Epidermal melanocyte (primary cell): ENCODE results near the gene HOGA1.

ENCODE experiments used
- DNase-seq: peaks from one replicate; pipeline ENCODE4 v3.0.0; 2011; ENCODE audit warnings: low spot score; ENCODE audit not compliant: insufficient read length

Gene HOGA1

DNA sequence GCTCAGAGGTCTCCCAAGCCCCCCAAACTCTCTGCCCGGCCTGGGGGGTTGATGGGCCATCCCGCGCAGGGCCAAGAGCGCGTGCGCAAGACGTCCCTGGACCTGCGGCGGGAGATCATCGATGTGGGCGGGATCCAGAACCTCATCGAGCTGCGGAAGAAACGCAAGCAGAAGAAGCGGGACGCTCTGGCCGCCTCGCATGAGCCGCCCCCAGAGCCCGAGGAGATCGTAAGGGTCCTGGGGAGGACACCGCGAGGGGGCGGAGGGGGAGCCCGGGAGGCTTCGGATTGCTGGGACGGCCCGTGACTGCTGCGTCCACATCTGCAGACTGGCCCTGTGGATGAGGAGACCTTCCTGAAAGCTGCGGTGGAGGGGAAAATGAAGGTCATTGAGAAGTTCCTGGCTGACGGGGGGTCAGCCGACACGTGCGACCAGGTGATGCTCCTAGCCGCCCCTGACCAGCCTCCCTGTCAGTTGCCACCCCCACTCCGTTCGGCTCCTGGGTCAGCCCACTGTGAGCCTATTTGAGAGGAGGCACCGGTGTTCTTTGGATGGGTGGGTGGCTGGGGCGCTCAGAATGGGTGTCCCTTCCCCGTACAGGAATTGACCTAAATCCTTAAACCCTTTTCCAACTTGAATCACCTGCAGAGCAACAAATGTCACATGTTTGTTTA is 5.9 kb upstream of the HOGA1 start:
- DNase-seq, result no peak

DNA sequence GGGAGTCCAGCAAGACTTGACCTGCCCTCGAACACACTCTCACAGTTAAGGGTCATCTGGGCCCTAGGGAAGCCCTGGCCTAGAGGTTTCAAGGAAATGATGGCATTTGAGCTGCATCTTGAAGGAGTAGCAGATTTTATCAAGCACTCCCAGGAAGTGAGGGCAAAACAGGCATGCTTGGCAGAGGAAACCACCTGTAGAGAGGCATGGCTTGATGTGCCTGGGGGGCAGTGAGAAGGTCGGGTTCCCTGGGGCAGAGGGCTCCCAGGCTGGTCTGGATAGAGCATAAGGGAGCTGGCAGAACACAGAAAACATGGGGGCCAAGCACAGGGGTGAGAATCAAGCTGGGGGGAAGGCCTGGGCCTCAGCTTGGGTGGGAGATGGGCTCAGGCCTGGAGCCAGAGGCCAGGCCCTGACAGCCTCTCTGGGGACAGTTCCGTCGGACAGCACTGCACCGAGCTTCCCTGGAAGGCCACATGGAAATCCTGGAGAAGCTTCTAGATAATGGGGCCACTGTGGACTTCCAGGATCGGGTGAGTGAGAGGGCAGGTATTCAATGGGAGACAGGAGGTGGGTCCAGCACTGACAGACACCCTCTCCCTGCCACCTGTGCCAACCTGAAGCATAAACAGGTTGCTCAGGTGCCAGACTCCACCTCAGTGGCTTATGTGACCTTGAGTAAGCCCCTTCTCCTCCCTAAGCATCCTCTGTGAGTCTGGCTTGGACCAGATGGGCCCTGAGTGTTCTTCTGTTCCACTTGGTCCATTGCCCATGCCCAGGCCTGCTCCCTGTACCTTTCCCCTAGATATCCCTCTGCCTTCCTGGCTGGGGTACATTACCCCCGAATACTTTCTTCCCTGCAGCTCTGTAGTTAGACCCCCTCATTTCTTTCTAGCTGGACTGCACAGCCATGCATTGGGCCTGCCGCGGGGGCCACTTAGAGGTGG is 3.5 kb upstream of the HOGA1 start:
- no peak for DNase-seq

DNA sequence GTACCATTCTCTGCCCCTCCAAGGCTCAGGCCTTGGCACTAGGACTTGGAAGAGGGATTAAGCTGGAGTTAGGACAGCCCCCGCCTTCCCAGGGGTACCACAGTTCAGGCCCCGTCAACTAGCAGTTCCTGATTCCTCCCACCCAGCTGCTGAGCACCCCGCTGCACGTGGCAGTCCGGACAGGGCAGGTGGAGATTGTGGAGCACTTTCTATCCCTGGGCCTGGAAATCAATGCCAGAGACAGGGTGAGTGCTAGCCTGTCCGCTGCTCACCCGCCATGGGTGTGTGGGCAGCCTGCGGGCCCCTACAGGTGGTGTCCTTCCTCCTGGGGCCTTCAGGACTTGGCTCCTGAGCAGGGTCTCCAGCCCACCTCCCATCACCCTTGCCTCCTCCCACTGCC is 2.0 kb upstream of the HOGA1 start:
- DNase-seq, result no peak

DNA sequence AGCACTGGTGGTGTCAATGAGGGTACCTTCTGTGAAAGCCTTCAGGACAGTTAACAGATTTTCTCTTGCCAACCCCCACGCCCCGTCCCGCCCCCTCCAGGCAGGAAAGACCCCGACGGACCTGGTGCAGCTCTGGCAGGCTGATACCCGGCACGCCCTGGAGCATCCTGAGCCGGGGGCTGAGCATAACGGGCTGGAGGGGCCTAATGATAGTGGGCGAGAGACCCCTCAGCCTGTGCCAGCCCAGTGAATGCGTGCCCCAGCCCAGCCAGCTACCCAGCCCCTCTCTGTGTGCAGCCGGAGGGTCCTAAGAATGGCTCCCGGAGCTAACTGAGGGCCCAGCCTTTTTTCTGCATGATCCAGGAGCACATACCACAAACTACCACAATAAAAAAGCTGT is 713 bp upstream of the HOGA1 start:
- no peak for DNase-seq

DNA sequence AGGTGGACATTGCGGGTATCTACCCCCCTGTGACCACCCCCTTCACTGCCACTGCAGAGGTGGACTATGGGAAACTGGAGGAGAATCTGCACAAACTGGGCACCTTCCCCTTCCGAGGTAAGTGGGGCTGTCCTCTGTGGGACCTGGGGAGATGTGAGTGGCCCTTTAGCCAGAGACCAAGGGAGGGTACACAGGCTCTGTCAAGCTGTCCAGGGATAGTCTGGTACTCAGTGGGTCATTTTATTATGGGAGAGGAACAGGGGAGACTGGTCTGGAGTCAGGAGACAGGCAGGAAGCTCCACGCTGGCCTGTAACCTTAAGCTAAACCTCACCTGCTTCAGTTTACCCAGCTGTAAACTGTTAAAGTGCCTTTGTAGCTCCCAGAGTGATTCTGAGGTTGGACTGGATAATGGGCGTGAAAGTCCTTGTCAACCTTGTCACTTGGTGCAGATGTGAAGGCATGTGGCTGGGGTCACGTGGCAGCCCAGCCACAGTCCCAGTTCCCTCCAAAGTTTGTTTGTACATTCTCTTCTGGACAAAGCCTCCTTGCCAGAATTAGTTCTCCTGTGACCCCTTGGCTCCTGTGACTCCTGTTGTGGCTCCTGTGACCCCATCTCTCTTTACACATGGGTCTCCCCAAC is 729 bp downstream of the HOGA1 start:
- no peak for DNase-seq

DNA sequence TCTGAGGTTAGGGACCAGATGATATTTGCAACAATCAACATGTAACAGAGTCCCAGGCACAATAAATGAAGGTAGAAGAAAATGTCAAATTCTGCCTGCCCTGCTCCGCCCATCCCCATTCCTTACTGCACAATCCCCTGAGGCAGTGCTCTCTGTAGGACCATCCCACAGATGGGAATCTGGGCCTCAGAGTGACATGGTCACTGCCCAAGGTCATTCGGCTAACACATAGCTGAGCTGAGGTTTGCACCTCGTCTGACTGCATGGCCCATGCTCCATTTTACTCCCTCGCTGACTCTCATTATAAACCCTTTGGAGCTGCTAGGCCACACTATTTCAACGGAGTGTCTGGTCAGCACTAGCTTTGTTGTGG is 1.2 kb downstream of the HOGA1 start:
- DNase-seq, result no peak

DNA sequence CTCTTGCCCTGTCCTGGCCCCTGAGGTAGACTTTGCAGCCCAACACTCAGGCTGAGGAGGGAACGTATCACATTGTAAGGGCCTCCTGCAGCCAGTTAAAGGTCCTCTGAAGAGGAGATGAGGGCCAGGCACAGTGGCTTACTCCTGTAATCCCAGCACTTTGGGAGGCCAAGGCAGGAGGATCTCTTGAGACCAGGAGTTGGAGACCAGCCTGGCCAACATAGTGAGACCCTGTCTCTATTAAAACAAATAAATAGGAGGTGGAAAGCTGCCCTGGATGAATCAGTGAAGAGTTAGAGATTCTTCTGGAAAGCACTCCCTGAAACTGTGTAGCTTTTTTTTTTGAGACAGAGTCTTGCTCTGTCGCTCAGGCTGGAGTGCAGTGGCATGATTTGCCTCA is 3.0 kb downstream of the HOGA1 start:
- DNase-seq, result no peak

DNA sequence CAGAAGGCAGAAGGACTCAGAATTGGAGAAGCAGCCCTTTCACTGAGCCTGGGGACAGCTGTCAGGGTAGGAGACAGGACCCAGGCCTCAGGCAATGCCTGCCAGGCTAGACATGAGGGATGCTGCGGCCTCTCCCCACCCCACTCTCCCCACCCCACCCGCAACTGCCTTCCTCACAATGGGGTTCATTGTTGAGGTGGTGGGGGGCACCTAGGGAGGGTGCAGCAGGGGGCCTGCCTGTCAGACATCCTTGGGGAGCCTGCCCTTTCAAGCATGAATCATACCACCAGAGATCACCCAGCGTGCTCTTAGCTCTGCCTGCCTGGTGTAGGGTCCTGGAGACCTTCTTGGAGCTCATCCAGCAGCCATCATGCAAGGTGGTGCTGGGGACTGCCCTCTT is 5.3 kb downstream of the HOGA1 start, which contains the start of gene C10orf62:
TSS of gene C10orf62 (plus strand) at position 243 of the 400 bp plus-strand sequence. CDS start 177 bp downstream, outside the sequence.
- DNase-seq, result no peak

DNA sequence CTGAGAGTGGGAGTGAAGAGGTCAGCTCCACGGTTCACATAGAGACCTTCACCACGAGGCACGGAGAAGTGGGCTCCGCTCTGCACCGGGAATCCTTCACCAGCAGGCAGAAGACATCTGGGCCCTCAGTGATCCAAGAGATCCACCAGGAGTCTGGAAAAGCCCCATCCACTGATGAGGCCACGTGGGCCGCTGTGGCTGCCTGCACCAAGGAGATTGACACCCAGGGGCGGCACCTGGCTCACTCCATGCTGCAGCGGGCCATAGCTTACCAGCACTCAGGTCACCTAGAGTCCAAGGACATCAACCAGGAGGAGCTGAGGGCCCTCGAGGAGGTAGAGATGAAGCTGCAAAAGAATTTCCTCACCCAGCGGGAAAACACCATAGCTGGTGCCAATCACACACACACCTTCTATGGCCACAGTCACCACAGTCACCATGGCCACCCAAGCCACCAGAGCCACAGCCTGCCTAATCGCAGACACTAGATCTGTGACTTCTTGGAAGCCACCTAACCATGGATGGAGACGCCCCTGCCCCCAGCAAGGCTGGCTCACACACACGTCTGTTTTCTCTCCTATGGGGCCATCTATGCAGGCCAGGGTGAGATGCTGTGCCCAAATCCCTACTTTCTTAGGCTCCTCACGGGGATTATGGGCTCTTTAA is 6.0 kb downstream of the HOGA1 start:
- DNase-seq, result no peak

DNA sequence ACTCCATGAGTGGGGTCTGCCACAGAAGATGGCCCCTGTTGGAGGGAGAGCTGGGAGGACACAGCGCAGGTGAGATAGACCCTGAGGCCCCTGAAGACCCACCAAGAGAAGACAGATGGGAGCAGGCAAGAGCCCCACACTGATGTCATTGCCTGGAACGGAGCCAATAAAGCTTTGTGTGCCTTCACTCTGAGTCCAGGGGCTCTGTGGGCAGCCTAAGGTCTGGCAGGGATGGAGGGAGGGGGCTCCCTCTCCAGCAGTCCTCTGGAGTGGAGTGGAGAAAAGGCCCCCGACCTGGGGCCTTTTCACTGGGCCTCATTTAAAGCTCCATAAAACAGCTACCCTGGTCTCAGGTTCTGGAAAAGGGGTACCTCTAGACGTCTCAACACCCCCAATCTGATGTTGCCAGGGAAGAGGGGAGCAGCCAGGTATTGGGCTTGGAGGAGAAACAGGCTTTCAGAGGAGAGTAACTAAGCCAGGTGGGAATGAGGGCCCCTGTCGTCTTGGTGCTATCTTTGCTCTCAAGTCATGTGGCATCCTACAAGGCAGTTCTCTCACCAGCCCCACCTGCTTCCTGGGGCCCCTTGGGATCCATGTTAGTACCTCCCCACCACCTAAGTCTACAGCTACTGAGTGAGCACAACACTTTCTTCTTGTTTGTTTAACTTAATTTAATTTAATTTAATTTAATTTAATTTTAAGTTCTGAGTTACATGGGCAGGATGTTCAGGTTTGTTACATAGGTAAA is 6.7 kb downstream of the HOGA1 start:
- no peak for DNase-seq

DNA sequence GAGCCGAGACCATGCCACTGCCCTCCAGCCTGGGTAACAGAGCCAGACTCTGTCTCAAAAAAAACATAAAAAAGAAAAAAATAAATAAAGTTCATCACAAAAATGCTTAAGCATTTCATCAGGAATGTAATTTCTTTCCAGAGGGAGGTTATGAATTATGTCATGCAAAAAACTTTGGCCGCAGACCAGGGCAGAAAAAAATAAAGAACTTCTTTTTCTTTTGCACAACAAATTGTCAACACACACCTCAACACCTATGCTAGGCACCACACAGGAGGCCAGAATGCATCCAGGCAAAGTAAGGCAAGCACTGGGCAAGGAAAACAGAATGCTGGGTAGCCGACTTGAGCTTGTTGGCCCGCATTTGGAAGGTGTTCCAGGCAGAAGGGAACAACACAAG is 9.2 kb downstream of the HOGA1 start:
- no peak for DNase-seq

DNA sequence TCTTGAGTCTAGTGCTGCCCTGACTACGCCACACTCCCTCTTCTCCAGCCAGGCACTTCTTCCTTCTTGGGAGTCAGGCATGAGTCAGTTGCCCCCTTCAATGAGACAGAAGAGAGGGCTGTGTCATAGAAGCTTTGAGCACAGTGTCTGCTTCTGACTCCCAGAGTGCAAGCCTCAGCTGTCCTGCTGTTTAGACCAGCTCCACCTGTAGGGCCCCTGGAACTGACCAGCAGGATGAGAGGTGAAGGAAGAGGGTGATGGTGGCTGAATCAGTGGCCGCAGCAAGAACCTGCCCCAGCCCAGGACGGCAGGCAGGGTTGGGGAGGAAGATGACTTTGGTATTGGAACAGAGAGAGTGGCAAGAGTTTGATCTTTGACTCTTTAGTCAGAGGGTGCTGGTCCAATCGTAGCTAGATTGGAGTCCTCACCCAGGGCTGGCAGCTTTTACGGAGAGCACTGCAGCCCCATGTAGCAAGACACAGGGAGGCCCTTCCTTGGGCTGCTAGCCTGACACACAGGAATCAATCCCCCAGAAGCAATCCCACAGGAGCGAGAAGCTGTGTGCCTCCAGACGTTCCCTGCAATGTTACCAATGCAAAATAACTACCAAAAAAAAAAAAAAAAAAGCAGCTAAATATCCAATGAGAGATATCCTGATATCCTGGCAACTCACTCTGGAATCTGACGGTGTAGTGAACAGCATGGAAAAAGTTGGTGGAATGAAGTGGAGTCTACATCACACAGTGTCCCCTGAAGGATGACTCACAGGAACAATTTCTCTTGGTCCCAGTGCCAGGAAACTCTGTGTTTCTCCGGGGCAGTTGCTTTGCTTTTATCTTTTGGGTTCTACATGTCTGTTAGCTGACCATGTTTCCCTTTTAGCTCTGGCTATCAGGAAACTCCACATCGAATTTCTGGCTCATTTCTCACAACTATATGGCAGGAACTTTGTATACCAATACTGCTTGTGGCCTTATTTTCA is 12.2 kb downstream of the HOGA1 start:
- DNase-seq, result no peak

DNA sequence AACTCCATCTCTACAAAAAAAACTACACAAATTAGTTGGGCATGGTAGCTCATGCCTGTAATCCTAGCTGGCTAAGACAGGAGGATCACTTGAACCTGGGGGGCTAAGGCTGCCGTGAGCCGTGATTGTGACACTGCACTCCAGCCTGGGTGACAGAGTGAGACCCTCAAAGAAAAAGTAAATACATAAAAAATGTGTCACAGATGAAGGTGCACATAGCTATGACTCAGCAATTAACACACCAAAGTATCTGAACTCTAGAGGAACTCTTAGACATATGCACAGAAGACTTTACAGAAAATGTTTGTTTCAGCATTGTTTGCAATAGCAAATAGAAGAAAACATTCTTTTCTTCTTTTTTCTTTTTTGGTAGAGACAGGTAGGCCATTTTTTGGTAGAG is 13.6 kb downstream of the HOGA1 start:
- DNase-seq, result no peak

DNA sequence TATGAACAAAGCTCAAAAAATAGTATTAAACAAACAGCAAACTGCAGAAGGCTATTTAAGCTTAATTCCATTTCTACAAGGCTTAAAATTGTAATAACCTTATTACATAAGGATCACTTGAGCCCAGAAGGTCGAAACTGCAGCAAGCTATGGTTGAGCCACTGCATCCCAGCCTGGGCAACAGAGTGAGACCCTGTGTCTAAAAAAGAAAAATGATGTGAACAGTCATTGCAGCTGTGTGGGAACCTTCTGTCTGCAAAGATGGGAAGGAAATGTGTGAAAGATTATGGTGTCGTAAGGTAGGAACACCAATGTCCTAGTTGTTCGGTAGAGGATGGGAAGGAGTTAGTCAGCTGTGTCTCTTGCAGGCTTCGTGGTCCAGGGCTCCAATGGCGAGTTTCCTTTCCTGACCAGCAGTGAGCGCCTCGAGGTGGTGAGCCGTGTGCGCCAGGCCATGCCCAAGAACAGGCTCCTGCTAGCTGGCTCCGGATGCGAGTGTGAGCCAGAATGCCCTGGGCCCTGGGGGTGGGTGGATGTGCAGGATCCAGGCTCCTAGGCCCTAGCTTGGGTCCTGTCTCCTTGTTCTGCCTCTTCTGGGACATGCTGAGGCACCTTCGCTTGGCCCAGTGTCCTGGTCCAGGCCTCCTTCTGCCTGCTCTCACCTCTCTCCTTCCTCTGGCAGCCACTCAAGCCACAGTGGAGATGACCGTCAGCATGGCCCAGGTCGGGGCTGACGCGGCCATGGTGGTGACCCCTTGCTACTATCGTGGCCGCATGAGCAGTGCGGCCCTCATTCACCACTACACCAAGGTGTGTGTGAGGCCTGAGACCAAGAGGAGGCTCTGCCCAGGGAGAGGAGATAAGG is 14.4 kb downstream of the HOGA1 start:
- DNase-seq, result no peak

DNA sequence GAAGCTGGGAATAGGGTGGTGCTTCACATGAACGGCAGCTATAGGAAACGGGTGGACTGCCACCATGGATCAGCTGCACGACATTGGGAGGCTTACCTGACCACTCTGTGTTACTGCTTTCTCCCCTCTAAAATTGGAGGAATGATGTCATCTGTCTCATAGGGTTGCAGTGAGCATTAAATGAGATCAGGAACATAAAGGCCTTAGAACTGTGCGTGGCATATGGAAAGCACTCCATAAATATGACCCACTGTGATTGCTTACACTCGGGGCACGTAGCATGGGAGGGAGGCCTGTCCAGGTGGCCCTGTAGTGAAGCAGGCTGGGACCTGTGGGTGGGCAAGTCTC is 15.1 kb downstream of the HOGA1 start:
- no peak for DNase-seq

DNA sequence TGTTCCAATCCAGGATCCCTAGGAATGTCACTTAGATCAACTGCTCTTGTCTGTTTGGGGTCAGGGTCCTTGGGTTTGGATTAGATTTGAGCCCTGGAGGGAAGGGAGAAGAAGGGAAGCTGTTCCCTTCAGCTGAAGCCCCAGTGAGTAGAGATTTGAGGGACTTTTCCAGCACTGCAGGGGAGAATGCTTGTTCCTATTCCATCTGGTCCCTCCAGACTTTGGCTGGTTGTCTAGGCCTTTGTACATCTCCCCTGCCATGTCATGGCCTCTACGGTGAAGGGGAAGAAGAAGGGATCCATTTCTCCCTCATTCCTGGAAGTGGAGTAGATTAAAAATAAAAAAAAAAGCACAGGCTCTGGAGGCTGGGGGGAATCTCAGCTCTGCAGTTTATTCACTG is 16.4 kb downstream of the HOGA1 start:
- DNase-seq, result no peak

DNA sequence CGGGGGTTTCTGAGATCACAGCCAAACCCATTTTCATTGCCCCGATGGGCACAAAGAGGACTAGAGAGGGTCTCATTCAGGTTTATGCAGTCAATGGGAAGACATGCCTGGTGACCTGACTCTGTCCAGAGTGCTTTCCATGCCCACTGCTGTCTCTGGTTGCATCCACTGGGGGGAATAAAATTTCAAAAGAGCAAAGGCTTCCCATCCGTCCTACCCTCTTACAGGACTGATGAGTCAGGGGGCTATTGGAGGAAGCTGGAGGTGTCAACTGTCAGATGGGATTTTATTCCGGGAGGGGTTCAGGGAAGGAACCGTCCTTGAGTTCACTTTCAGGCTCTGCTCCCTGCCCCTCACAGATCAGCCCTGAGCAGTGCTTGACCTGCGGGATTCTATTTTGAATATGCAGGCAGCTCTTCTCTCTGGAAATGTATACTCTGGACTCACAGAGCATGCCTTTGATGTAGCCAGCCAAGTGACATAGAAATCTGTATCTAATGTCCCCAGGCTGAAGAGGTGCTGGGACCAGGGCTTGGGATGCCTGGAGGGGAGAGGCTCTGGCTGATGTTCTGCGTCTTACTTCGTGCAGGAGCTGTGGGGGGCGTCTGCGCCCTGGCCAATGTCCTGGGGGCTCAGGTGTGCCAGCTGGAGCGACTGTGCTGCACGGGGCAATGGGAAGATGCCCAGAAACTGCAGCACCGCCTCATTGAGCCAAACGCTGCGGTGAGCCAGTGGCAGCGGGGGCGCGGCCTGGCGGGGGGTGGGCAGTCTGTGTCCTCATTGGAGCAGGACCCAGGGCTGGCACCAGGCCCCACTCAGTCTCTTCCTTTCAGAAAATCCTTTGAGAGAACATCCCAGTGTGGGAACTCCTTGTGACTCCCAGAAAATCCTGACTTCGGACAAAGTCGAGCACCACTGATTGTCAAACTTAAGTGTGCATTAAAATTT is 17.4 kb downstream of the HOGA1 start:
- DNase-seq, result no peak

DNA sequence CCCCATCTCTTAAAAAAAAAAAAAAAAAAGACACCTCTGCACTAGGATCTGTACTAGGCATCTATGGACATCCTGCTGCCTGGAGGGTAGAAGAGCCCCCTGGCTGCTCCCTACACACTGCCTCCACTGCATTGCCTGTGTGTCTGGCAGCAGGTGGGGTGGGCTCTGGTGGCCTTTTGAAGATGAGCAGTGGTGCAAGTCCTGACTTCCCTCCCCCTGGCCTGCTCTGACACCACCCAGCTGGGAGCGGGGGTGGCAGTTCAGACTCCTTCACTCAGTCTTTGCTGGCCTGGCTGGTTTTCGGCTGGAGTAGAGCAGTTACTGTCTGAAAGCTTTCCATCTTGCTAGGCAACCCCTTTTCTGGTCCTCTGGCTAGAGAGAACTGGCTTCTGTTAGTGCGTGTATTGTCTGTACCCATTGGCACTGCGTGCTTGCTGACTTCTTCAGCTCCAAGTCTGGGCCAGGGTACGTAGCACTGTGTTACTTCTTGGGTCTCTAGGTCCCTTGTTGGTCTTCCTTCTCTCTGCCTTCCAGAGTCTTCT is 23.0 kb downstream of the HOGA1 start:
- DNase-seq, result no peak
